GM12874 (cell line): Measurements from ENCODE around the gene SLC25A3.

Source experiments
- CTCF ChIP-seq: IDR thresholded peaks from 2 replicates; pipeline ENCODE4 v1.5.1; 2011; ENCODE audit warnings: low read depth, mild to moderate bottlenecking, control low read depth, low read length, moderate library complexity; ENCODE audit not compliant: insufficient read depth

The SLC25A3 gene

GRCh38 chr12:98593351-98594049, at the start of gene SLC25A3:
TSS of gene SLC25A3 (plus strand) at chr12:98593686. CDS start at chr12:98593979, 293 bp downstream.
- no peak for TF ChIP-seq CTCF

GRCh38 chr12:98543701-98544100, 49.8 kb upstream of the SLC25A3 start:
- no peak for TF ChIP-seq CTCF

- TF ChIP-seq CTCF = no peak
Observed at GRCh38 chr12:98544751-98545150, 48.7 kb upstream of the SLC25A3 start.

- no peak for TF ChIP-seq CTCF
Observed at GRCh38 chr12:98549371-98550110, 43.9 kb upstream of the SLC25A3 start.

- TF ChIP-seq CTCF = no peak
Observed at GRCh38 chr12:98551787-98552186, 41.7 kb upstream of the SLC25A3 start.

GRCh38 chr12:98559666-98560065, 33.8 kb upstream of the SLC25A3 start:
- TF ChIP-seq CTCF = no peak

- no peak for TF ChIP-seq CTCF
Observed at GRCh38 chr12:98561846-98562245, 31.6 kb upstream of the SLC25A3 start.
